ENCODE results near the gene ZMYND12.

ZMYND12 gene

DNA sequence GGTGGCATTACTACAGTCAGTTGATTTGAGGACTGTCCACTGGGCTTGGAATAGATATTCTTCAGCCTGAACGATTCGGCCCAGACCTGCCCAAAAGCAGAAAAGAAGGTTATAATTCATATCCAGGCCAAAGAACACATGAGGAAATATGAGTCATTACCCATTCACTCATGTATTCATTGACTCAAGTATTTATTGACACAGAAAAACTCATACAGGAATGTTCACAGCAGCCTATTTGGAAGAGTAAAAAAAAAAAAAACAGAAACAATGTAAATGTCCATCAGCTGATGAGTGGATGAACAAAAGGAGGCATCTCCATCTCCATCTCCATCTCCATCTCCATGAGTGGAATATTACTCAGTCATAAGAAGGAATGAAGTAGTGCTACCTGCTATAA is 15.9 kb downstream of the ZMYND12 start:
- DNase-seq: no peak

DNA sequence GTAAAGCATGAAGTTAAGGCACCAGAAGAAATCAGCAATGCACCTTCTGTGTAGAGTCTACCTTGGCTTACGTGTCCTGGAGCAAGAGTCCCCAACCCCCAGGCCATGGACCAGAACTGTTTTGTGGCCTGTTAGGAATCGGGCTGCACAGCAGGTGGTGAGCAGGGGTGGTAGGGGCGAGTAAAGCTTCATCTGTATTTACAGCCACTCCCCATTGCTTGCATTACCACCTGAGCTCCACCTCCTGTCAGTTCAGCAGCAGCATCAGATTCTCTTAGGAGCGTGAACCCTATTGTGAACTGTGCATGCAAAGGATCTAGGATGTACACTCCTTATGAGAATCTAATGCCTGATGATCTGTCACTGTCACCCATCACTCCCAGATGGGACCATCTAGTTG is 21.5 kb downstream of the ZMYND12 start:
- no peak for DNase-seq

DNA sequence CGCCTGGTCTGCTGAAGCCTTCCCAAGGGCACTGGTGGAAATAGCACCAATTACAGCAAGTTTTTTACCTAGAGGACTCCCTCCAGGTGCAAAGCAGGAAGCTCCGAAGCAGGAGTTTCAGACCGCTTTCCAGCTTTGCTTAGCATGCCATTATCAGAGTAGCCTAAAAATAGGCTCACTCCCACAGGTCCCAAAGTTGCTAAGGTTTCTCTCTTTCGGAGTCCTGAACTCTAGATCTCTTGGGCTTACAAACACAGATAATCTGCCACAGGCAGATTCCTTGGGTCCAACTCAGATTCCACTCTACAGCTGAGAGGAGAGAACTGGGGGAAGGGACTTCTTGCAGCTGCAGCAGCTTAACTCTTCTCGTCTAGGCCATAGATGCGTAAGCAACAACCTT is 22.5 kb downstream of the ZMYND12 start:
- no peak for DNase-seq

DNA sequence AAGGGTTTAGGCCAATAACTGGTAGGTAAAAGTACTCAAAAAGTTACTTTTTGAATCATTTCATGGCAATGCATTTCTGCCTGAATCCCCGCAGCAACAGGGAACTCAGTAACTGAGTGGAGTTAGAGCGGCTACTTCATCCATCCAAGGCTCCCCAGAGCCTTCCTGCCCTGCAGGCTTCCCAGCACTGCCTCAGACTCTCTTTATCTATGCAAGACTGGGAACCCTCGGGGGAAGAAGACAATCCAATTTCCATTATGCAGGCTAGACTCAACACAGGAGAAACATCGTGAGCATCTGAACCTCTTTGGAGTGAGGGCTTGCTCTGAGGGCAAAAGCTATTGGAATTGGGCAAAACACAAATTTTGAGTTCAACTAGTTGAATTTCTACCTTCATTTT is 23.1 kb downstream of the ZMYND12 start:
- no peak for DNase-seq

DNA sequence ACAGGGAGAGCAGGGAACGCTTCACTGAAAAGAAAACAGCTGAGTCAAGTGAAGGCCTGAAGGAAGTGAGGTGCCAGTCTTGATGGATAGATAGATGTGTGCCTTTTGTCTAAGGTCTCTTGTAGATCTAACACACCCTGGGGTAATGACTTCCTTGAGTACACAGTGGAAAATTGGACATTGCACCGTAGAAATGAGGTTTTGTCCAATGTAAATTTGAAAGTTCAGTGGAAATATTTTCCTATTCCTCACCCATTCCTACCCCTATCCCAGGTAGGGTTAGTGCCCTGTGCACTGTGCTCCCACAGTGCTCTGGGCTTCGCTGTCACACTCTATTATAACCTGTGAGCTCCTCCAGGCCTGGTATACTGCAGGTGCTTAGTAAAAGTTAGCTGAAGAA is 24.3 kb downstream of the ZMYND12 start:
- DNase-seq: no peak

DNA sequence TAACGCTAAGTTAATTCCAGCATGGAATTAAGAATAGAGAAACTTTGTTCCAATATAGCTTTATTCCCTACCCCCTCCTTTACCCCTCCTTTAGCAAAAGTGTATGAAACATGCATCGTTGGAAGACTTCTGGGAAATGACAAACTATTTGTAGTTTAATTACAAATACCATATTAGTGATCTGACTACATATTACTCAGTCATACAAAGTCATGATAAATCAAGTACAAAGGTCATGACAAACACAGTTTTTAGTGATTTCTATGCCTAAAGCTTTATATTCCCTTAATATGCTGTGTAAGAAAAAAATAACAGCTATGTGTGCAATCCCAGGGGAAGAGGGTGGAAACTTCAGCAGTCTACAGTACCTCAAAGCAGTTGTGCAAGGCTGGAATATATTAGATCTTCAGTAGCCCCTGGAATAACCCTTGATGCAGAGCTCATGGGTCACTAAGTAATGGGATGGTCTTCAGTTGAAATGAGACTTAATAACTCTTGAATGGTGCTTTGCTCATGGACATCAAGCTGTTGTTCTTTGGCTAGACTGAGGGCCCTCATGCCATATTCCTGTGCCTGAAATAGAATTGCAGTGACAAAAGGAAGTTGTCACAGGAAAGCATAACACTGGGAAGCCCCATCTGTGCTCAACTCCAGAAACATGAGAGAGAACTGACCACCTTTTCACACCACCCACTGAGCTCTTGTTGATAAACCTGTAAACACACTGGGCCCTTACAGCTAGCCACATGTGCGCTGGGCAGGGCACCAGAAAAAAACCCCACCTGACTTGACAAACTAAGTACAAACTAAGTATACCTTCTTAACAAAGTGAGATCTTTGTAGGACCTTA is 25.3 kb downstream of the ZMYND12 start:
- DNase-seq: no peak

DNA sequence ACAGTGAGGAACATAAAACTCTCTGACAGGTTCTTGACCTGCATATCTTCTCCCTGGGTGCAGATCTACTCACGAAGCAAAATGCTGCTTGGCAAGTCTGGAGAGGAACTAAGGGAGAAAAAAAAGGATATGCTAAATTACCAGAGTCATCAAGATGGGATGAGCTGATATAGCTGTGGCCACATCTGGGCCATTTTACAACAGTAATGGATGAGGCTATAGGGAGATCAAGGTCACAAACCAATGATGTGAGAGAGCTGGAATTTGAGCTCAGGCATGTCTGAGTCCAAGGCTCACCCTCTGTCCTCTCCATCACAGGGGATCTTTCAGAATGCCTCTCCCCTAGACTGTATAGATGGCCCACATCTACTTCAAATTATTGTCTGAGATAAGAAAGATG is 26.2 kb downstream of the ZMYND12 start:
- DNase-seq: no peak

DNA sequence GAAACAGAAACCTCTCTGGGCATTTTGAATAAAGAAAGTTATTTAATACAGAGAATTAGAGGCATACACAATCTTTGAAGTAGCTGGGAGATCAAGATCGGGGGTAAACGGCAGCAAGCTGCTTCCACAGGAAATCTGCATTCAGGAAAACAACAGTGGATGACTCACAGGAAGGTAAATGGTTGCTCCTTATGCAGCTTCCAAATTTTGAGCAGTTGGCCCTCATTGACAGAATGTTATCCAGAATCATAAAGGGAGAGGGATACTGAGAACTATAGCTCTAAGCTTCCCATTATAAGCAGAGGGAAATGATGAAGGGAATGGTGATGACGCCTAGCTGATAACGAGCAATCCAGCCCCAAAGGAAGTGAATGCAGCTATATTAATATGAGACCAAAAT is 28.6 kb downstream of the ZMYND12 start:
- no peak for DNase-seq

DNA sequence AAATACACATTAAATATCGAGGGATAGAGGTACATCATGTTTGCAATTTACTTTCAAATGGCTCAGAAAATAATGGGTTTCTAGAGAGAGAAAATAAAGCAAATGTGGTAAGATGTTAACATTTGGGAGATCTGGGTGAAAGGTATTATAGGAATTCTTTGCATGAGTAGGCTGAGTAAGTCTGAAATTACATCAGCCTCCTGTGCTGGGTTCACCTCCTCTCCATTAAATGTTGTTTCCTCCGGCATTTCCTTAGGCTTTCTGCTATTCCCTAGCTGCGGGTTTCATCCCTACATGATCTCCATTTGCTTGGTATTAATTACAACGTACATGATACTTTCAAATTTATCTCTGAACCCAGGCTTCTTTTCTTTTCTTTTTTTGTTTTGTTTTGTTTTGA is 31.6 kb downstream of the ZMYND12 start:
- DNase-seq: no peak

DNA sequence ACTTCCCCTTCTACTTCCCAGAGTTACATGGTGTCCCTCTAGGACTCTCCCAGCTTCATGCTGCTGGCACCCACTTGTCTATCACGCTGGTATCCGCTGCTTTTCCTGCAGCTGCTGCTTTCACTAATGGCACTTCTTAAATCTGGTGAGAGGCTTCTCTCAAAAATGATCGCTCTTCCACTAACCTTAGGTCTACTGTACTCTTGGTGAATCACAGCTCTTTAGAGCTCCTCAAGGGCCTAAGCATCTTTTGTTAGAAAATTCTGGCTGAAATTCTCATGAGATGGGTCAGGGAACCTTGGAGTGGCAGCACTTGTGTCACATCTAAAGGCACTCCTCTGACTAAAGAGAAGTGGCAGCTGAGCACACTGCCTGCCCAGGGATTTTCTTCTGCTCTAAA is 32.1 kb downstream of the ZMYND12 start:
- DNase-seq: no peak

DNA sequence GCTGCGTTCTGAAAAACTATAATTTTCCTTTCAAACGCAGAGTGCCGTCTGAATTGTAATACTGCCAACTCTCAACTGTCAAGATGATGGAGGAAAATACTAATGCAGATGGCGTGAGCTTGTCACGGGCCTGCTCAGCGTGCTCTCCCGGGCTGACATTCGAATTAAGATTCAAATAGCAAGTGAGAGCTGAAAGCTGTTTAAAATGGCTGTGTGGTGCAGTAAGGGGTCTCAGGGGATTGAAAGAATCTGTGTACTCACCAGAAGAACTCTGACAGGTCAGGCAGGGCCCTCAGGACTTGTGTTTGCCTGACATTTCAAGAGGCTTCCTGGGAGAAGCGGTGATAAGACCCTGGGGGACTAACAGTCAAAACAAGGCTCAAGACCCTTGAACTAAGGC is 33.1 kb downstream of the ZMYND12 start:
- no peak for DNase-seq

DNA sequence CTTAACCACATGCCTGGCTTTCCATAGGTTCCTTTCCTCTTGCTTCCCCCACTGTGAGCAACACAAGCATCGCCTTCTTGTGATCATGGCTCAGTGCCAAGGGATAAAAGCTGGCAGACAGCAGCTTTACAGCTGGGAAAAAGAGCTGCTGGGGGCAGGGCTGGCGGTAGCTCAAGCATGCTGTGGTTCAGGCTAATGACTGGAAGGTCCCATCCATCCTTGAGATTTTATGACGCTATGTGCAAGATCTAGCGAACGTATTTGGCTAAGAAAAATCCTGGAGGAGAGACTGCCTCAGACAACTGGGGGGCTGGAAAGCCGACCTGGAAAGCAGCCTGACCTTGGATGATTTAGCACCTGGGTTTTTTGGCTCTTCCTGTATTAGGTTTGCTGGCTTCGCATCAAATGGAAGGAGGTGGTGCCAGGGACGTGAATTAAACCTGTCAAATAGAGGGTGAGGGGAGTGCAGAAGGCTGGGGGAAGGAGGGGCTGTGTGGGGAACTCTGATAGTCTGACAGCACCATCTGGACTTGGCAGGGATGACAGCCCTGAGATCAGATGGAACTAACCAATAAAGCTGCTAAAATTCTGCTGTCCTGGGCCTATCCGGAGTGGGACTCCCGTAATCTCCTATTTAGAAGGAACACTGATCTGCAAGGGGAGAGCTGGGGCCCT is 34.8 kb downstream of the ZMYND12 start:
- no peak for DNase-seq

DNA sequence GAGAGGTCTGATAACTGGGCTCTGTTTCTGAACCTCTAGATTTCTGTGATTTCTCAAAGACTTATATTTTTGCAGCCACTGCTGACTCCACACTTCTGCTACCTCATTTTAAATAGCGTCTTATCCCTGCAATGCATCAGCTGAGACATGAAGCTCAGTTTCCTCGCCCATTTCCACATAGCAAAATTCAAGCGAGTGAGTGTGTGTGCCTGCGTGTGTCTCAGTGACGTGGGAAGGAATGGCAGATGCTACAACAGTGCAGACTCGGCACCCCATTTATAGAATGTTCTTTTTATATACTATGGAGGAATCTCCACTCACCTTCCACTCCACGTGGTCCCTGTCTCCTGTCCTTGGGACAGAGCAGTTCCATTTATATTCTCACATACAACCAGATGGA is 35.7 kb downstream of the ZMYND12 start:
- DNase-seq: no peak

DNA sequence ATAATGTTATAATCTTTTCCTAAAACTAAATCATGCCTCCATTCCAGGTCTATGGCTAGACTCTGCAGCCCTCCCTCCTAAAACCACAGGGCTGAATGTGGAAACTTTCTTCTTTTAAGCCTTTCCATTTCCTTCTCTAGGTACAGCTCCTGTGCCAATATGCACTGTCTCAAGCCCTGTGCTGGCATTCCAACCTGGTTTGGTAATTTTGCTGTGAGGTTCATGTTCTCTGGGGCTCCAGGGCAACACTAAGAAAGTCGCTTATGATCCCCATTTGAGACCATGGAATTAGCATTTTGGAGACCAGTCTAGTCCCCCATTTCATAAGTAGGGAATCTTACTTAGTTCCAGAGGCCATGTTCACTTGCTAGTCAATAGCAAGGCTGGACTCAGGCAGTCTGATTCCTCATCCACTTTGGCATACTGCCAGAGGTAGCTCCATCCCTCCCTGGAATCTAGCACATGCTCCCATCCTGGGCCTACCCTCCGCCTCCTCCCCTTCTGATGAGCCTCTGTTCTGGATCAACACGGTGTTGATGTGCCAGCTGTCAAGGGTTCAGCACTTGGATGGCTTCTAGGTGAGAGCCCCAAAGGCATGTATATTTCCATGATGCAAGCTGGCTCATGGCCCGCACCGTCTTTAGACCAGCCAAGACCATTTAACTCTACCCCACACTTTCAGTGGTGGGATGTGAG is 36.5 kb downstream of the ZMYND12 start:
- DNase-seq: no peak

DNA sequence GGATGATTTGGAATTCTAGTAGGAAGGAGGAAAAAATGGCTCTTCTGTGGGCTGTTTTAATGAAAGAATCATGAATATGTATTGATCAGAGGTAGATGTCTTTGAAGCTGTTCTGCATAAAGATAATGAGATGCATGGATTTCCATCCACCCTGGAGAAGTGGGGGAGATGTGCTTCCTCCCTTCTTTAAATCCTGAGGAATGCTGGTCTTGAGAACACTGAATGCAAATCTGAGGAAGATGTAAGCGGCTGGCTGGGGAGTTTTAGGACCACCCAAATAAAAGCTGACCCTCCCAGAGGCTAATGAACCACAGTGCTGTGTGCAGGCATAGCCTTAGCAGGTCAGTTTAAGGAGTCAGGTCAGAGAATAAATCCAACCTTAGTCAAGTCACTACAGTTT is 37.3 kb downstream of the ZMYND12 start:
- no peak for DNase-seq

DNA sequence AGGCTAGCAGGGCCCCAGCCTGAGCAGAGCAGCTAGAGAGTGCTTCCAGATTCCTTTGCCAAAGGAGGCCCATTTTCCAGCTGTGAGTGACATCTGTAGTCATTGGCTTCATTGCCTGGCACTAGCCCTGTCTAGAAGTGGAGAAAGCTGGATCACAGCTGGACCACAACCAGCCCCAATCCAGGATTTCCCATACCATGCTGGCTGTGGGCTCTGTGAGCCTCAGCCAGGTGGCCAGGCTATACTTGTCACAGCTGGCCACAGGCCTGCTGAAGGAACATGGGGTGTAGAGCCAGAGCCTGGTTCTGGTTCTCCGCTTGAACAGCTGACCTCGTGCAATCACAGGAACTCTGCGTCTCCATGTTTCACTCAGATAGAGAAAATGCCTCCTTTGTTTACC is 38.7 kb downstream of the ZMYND12 start:
- no peak for DNase-seq

DNA sequence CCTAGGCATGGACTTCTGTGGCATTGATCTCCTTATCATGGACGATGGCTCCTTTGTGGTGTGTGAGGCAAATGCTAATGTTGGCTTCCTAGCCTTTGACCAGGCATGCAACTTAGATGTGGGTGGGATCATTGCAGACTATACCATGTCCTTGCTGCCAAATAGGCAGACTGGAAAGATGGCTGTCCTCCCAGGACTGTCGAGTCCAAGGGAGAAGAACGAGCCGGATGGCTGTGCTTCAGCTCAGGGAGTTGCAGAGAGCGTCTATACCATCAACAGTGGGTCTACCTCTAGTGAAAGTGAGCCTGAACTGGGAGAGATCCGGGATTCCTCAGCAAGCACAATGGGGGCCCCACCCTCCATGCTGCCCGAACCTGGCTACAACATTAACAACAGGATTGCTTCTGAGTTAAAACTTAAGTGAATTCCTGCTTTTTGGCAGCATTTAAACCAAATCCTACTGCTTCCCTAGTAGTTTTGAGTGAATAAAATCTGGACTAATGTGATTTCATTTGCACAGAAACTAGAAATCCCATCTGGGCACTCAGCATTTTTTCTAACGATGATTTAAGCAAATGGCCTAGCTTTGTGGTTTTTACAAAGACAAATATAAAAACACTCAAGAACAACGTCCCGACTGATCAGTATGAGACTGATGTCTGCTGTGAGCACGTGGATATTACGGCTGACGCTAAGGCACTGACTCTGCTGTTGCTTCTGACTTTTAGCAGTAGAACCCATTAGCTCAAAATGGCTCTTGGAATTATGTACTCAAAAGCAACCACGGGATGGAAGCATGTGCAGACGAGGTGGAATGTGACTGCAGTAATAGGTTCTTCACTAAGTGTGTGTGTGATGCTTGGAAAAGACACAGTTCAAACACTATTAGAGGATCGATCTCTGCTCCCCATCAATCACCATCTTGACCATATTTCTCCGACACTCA is 41.0 kb downstream of the ZMYND12 start:
- no peak for DNase-seq

DNA sequence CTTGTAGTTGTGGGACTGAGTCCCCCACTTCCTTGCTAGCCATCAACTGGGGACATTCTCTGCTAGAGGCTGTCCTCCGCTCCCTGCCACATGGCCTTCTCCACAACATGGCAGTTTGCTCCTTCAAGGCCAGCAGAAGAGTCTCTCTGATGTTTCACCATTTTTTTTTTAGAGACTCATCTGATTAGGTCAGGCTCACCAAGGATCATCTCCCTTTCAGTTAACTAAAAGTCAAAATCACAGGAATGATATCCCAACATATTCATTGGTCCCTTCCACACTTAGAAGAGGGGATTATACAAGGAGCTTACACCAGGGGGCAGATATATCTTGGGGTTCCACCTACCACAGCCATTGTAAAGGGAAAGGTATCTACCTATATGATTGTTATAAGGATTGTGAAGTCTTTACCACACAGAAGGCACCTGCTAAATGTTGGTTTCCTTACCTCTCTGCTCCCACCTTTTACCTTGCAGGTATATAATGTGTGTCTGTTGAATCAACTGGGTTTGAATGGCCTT is 51.9 kb downstream of the ZMYND12 start:
- DNase-seq: no peak

DNA sequence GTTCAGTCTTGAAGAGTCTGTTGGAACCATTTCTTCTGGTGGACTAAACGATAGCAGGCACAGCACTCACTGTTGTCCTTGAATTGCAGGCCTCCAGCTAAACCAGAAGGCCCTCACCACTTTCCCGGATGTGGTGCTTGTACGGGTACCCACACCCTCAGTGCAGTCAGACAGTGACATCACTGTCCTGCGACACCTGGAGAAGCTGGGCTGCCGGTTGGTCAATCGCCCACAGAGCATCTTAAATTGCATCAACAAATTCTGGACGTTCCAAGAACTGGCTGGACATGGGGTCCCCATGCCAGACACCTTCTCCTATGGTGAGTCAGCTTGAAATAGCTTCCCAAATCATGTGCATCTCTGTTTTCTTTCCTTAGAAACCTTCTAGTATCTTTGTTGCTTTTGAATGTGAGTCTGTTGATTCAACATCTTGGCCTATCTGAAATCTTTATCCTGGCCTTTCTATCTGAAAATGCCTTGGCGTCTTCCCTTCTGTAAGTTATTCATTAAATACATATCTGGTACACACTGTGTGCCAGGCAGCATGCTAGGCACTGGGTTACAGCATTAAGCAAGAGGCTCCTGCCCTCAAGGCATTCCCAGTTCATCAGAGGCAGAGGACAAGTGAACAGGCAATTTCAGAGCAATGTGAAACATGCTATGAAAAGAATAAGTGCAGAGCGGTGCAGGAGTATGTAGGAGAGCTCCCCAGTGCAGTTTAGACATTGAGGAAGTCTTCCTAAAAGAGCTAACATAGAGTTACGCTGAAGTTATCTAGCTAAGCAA is 56.3 kb downstream of the ZMYND12 start:
- DNase-seq: no peak

DNA sequence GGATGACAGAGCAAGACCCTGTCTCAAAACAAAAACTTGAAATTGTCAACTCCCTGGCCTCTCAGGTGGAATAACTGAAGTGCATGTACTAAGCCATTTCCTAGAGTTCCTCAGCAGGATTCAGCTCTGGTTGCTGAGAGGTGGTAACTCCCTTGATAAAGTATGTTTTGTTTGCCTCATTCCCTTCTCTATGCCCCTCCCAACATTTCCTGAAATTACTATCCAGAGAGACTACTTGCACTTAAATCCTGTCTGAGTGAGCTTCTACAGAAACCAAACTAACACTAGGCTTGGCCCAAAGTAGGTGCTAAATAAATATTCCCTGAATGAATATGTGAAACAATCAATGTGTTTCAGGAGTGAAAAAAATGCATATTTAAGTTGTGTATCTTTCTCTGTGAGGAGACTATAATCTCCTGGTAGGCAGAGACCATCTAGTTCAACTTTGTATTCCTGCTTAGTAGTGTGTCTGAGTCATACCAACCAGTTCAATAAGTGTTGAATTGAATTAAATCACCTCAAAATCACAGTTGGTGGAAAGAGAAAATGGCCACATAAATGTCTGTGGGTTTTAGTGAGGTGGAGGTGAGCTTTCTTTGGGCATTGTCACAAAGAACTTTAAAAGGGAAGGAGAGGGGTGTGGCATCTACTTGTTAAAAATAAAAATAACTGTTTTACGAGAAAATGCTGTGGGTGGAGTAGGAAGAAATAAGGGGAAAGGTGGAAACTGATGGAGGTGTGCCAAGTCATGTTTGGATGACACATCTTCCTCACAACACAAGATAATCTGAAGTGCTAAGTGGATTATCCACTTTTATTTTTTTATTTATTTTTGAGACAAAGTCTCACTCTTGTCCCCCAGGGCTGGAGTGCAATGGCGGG is 62.6 kb downstream of the ZMYND12 start:
- no peak for DNase-seq

DNA sequence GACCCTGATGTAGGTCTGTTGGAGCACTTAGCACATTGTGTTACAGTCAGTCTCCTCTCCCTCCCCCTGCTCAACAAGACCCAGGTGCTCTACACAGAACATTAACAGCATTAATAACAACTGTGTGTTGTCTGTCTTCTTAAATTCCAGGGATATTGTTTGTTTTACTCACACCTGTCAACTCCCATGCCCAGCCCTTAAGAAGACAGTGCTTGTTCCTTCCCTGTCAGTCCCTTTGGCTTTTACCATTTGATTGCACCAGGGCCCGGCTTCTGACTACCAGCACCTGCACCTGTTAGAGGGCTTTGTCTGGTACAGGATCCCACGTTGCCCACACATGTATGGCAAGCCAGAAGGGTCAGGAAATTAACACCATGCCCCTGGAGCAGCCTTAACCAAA is 63.6 kb downstream of the ZMYND12 start:
- no peak for DNase-seq
